SK-N-SH (cell line): ENCODE results near the gene MAP2K7. TPM values are rescaled to one million over a fixed set of nuclear protein-coding genes. Genes with fewer than 3 reads are reported as not detected.

Experiments
- CTCF ChIA-PET: fragments of 300-600, 350-600 bp; formaldehyde crosslinking; extraction: SDS; loops from one replicate; lab custom pipeline; 2021; lab: Yijun Ruan, JAX
- POLR2A ChIA-PET: fragments of 350-600 bp; sonication (Branson Sonifier 250); formaldehyde crosslinking; extraction: SDS; loops from one replicate; lab custom pipeline; 2020; ENCODE audit warnings: antibody characterized with exemption, inconsistent platforms; lab: Yijun Ruan, JAX
- DNase-seq: peaks from one replicate; pipeline ENCODE4 v3.0.0; 2012
- H2AFZ ChIP-seq: fragments of 200-600 bp; sonication (generic); 2 replicates; pipeline ENCODE4 v1.8.1; 2016; ENCODE audit warnings: antibody characterized with exemption, mild to moderate bottlenecking, low read depth
- H3F3A ChIP-seq: fragments of 200-600 bp; sonication (generic); replicated peaks from 2 replicates; pipeline ENCODE3; 2016; ENCODE audit warnings: antibody characterized with exemption, mild to moderate bottlenecking; ENCODE audit not compliant: insufficient read depth
- H3K27ac ChIP-seq, 2 experiments: fragments of 200-500 bp in 1 of 2; fragments of 200-600 bp in 1 of 2; sonication (Bioruptor generic) in 1 of 2; sonication (generic), shearing (Covaris generic) in 1 of 2; 2 replicates each; pipeline versions ENCODE4 v1.5.1 to v1.6.1; 2014 to 2016; ENCODE audit warnings: low read depth in 2 of 2, inconsistent platforms in 1 of 2, low read length in 1 of 2, mild to moderate bottlenecking in 1 of 2, mixed read lengths in 1 of 2
- H3K27me3 ChIP-seq: fragments of 200-600 bp; sonication (generic), shearing (Covaris generic); 2 replicates; pipeline ENCODE4 v1.6.1; 2016; ENCODE audit warnings: mixed run types; ENCODE audit not compliant: insufficient read depth
- H3K36me3 ChIP-seq, 2 experiments: fragments of 200-500 bp in 1 of 2; fragments of 200-600 bp in 1 of 2; sonication (Bioruptor generic) in 1 of 2; sonication (generic) in 1 of 2; replicated peaks in 1 of 2; 2 replicates each; pipeline versions ENCODE3 to v1.5.1; 2014 to 2016; ENCODE audit warnings: low read length in 1 of 2, mild to moderate bottlenecking in 1 of 2; ENCODE audit not compliant: insufficient read depth in 2 of 2, control insufficient read depth in 1 of 2
- H3K4me1 ChIP-seq, 2 experiments: fragments of 200-500 bp in 1 of 2; fragments of 200-600 bp in 1 of 2; sonication (Bioruptor generic) in 1 of 2; sonication (generic), shearing (Covaris generic) in 1 of 2; 2 replicates each; pipeline versions ENCODE4 v1.5.1 to v1.6.1; 2014 to 2016; ENCODE audit warnings: low read depth in 1 of 2, low read length in 1 of 2, mixed run types in 1 of 2; ENCODE audit not compliant: insufficient read depth in 2 of 2, control insufficient read depth in 1 of 2
- H3K4me2 ChIP-seq: fragments of 200-600 bp; sonication (generic), shearing (Covaris generic); 2 replicates; pipeline ENCODE4 v1.6.1; 2017; ENCODE audit warnings: mixed run types
- H3K4me3 ChIP-seq, 2 experiments: fragments of 200-500 bp in 1 of 2; fragments of 200-600 bp in 1 of 2; sonication (Bioruptor generic) in 1 of 2; sonication (generic), shearing (Covaris generic) in 1 of 2; 2 replicates each; pipeline versions ENCODE4 v1.5.1 to v1.8.1; 2014 to 2016; ENCODE audit warnings: low read depth in 2 of 2, inconsistent platforms in 1 of 2, low read length in 1 of 2, mild to moderate bottlenecking in 1 of 2, mixed read lengths in 1 of 2, moderate library complexity in 1 of 2
- H3K79me2 ChIP-seq: fragments of 200-600 bp; sonication (generic); 2 replicates; pipeline ENCODE4 v1.8.1; 2017; ENCODE audit warnings: mild to moderate bottlenecking; ENCODE audit not compliant: insufficient read depth
- H3K9ac ChIP-seq: fragments of 200-600 bp; sonication (generic); 2 replicates; pipeline ENCODE4 v1.6.1; 2017; ENCODE audit warnings: mixed run types
- H3K9me2 ChIP-seq: fragments of 200-600 bp; sonication (generic); 2 replicates; pipeline ENCODE4 v1.6.1; 2017; ENCODE audit warnings: mixed run types
- H3K9me3 ChIP-seq: fragments of 200-600 bp; sonication (generic); 2 replicates; pipeline ENCODE4 v1.6.1; 2017; ENCODE audit warnings: mixed run types, mild to moderate bottlenecking, moderate library complexity
- H4K20me1 ChIP-seq: fragments of 200-600 bp; sonication (generic); 2 replicates; pipeline ENCODE4 v1.6.1; 2017; ENCODE audit warnings: mild to moderate bottlenecking, mixed run types; ENCODE audit not compliant: insufficient read depth
- CTCF ChIP-seq: fragments of 200-600 bp; sonication (generic); IDR thresholded peaks from 2 replicates; pipeline ENCODE4 v1.6.1; 2017; ENCODE audit warnings: antibody characterized with exemption, mild to moderate bottlenecking, moderate library complexity
- FOSL2 ChIP-seq: IDR thresholded peaks from 2 replicates; pipeline ENCODE4 v1.4.0; 2012; ENCODE audit warnings: low read depth, mild to moderate bottlenecking, moderate library complexity, borderline replicate concordance
- MAX ChIP-seq: IDR thresholded peaks from 2 replicates; pipeline ENCODE4 v1.4.0; 2012; ENCODE audit warnings: low read depth
- MXI1 ChIP-seq: IDR thresholded peaks from 2 replicates; pipeline ENCODE4 v1.6.1; 2012; ENCODE audit warnings: mild to moderate bottlenecking, low read depth, low read length, improper control_type of control experiment
- RAD21 ChIP-seq: IDR thresholded peaks from 2 replicates; pipeline ENCODE4 v1.6.1; 2012; ENCODE audit warnings: mild to moderate bottlenecking, low read length
- REST ChIP-seq: IDR thresholded peaks from 2 replicates; pipeline ENCODE4 v1.6.1; 2012; ENCODE audit warnings: mild to moderate bottlenecking, low read depth, low read length, moderate library complexity
- SIN3A ChIP-seq: IDR thresholded peaks from 2 replicates; pipeline ENCODE4 v1.6.1; 2012; ENCODE audit warnings: low read depth, mild to moderate bottlenecking, low read length, moderate library complexity, borderline replicate concordance
- SMC3 ChIP-seq: IDR thresholded peaks from 2 replicates; pipeline ENCODE4 v1.6.1; 2012; ENCODE audit warnings: low read depth, low read length, improper control_type of control experiment
- TAF1 ChIP-seq: IDR thresholded peaks from 2 replicates; pipeline ENCODE4 v1.6.1; 2012; ENCODE audit warnings: low read depth, mild to moderate bottlenecking, low read length, moderate library complexity, borderline replicate concordance
- WGBS: methylation state at CpG from one replicate; pipeline ENCODE4 v1.1.6; 2017; ENCODE audit warnings: low lambda C conversion rate; 5-methylcytosine and 5-hydroxymethylcytosine counted together
- polyA plus RNA-seq, 3 experiments: library from polyadenylated mRNA; depleted of rRNA; stranded (reverse); fragments of >200 nt; gene quantifications; 2 replicates each; pipeline ENCODE4 v1.2.3, GENCODE V29; 2012

MAP2K7 gene
- polyA plus RNA-seq, 1 of the 3 experiments (the other 2 are of a cell fraction), result 13.0 TPM

- peak; percentile 83 for TF ChIP-seq REST
- TF ChIP-seq, all 33 proteins: peak for 8
Measured at GRCh38 chr19:7944177-7944761, 40.6 kb downstream of the MAP2K7 start (continued).

GRCh38 chr19:7947939-7948338 is 44.3 kb downstream of the MAP2K7 start:
- H3K79me2 ChIP-seq, result peaks cover 5% of the 10 kb centered on the region; the same call in 1 of the 2 replicates
- H3K36me3 ChIP-seq, result no peaks in the 10 kb centered on the region
- H2AFZ ChIP-seq, result no peak overlapping the region
- ChIA-PET POLR2A (no interaction called here), CTCF (no interaction called here)
- 94% methylated on average over 4 of the region's 4 CpGs for WGBS
- no peaks in the 10 kb centered on the region; a peak in 1 of 4 replicates for H3K4me1 ChIP-seq
- H3K9me2 ChIP-seq, result no peaks in the 10 kb centered on the region
- H3K9ac ChIP-seq, result no peak overlapping the region
- no peak for DNase-seq
- H3K9me3 ChIP-seq, result no peaks in the 10 kb centered on the region
- no peaks in the 10 kb centered on the region for H4K20me1 ChIP-seq
- peaks cover 11% of the 10 kb centered on the region for H3F3A ChIP-seq
- no peak overlapping the region for H3K4me2 ChIP-seq
- H3K27me3 ChIP-seq, result no peaks in the 10 kb centered on the region
- no peak overlapping the region for H3K4me3 ChIP-seq
- TF ChIP-seq RAD21, result no peak
- H3K27ac ChIP-seq, result no peak overlapping the region

GRCh38 chr19:7953060-7953459 is 49.4 kb downstream of the MAP2K7 start:
- 40% methylated on average over 3 of the region's 3 CpGs for WGBS
- Histone ChIP-seq H3K36me3 (no peaks in the 10 kb centered on the region), H3K27ac (no peak overlapping the region), H3K4me1 (no peaks in the 10 kb centered on the region; a peak in 1 of 4 replicates), H3K27me3 (no peaks in the 10 kb centered on the region), H3K9me2 (no peaks in the 10 kb centered on the region), H2AFZ (no peak overlapping the region), H4K20me1 (no peaks in the 10 kb centered on the region), H3K9me3 (no peaks in the 10 kb centered on the region), H3F3A (no peaks in the 10 kb centered on the region), H3K79me2 (no peaks in the 10 kb centered on the region), H3K4me3 (no peak overlapping the region), H3K4me2 (no peak overlapping the region), H3K9ac (no peak overlapping the region)
- ChIA-PET CTCF (interaction anchor here (1.3 to 4.1 kb wide), 3 partner anchors 9 to 49 kb away, joined by 5 to 19 read pairs (median 7); partner anchors contain the start of gene TIMM44), POLR2A (no interaction called here)
- no peak for DNase-seq
- no peak for TF ChIP-seq TAF1
- no peak for TF ChIP-seq SIN3A
- TF ChIP-seq FOSL2, result no peak
- 0 out of 2 replicates have a peak, but pooled peaks have one; percentile 18 for TF ChIP-seq MAX
- TF ChIP-seq MXI1, result no peak
- no peak for TF ChIP-seq CTCF
- TF ChIP-seq SMC3, result no peak
- no peak for TF ChIP-seq RAD21
